Measurements from ENCODE around the gene NCAPD3. TPM values are rescaled to one million over a fixed set of nuclear protein-coding genes. Genes with fewer than 3 reads are reported as not detected.

Gene NCAPD3
- total and polyA plus RNA-seq, 2 of the 13 experiments (the other 11 are each of a cell fraction or from before 2014, with no cell fraction given): 20.7 to 25.6 TPM

DNA sequence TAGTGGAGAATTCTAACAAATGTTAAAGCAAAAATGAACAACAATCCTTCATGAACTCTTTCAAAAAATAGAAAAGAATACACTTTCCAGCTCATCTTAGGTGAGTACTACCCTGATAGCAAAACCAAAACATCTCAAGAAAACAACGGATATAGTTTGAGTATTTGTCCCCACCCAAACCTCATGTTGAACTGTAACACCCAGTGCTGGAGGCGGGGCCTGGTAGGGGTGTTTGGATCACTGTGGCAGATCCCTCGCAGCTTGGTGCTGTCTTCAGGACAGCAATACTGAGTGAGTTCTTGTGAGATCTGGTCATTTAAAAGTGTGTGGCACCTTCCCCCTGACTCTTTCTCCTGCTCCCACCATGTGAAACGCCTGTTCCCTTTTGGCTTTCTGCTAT is 27.0 kb downstream of the NCAPD3 start:
- WGBS (ENCODE audit: low lambda C conversion rate): 100% methylated on average over 2 of the region's 4 CpGs
- ChIA-PET POLR2A (no interaction called here), CTCF (ENCODE audit: low intra/inter-chr PET ratio, low total read pairs) (no interaction called here)
- in situ Hi-C loops (cut with HindIII; ENCODE audit: extremely low pct_ligation_motif_present, low pct_unique_long_range_greater_than_20kb): no loop called here
- ATAC-seq (no peak), DNase-seq (ENCODE audit: low spot score) (no peak), FAIRE-seq (no peak)
- TF ChIP-seq ATAD3A (CRISPR knock-in tag; IDR thresholded peaks at IDR 0.05) (no peak), TRIM22 (IDR thresholded peaks at IDR 0.05) (no peak), SP5 (CRISPR knock-in tag; IDR thresholded peaks at IDR 0.05; ENCODE audit: borderline replicate concordance, low read depth) (no peak), FOXP1 (IDR thresholded peaks at IDR 0.05) (no peak), FOXP1 (CRISPR knock-in tag; IDR thresholded peaks at IDR 0.05) (no peak), FOXJ3 (CRISPR knock-in tag; IDR thresholded peaks at IDR 0.05; ENCODE audit: borderline replicate concordance) (no peak), ZNF678 (CRISPR knock-in tag; IDR thresholded peaks at IDR 0.05) (no peak), ZNF724P (CRISPR knock-in tag; IDR thresholded peaks at IDR 0.05; ENCODE audit: borderline replicate concordance) (no peak), ZNF513 (CRISPR knock-in tag; conservative IDR thresholded peaks at IDR 0.05) (no peak), MZF1 (CRISPR knock-in tag; IDR thresholded peaks at IDR 0.05; ENCODE audit: borderline replicate concordance) (no peak), PREB (CRISPR knock-in tag; IDR thresholded peaks at IDR 0.05) (no peak)
- no peak overlapping the region for H3K4me2 ChIP-seq (ENCODE audit: low read depth, low read length)
- H3K9me3 ChIP-seq (ENCODE audit: low read length): no peaks in the 10 kb centered on the region
- H3K27ac ChIP-seq (ENCODE audit: extremely low read length, insufficient read depth, low read length): no peak overlapping the region
- no peak overlapping the region for H3K9ac ChIP-seq (ENCODE audit: insufficient read depth, low read depth, low read length)
- H2AFZ ChIP-seq (ENCODE audit: low read length): no peak overlapping the region
- BruUV-seq (replicated peaks): no TSS peak
- H4K20me1 ChIP-seq (ENCODE audit: insufficient read depth, low read length): no peaks in the 10 kb centered on the region
- H3K4me1 ChIP-seq (ENCODE audit: insufficient read depth, low read length): no peaks in the 10 kb centered on the region
- no peaks in the 10 kb centered on the region for H3K79me2 ChIP-seq (ENCODE audit: insufficient read depth, low read length)
- peaks cover 9 to 56% of the 10 kb centered on the region in 2 experiments; a peak in 4 of 5 replicates for H3K36me3 ChIP-seq (replicated peaks in 1 of 2; ENCODE audit: control insufficient read depth in 1 of 2, insufficient read depth in 2 of 2, low read length in 2 of 2)
- intact Hi-C loops (cut with micrococcal nuclease; ENCODE audit: unreplicated experiment): no loop called here
- H3K27me3 ChIP-seq (ENCODE audit: control insufficient read depth in 1 of 2, insufficient read depth in 2 of 2, low read length in 2 of 2): no peaks in the 10 kb centered on the region
- no peak overlapping the region for H3K4me3 ChIP-seq (replicated peaks in 1 of 3; ENCODE audit: insufficient read depth in 1 of 3, low read depth in 2 of 3, low read length in 3 of 3)
